Activated CD8-positive, alpha-beta T cell treated with anti-CD3 and anti-CD28 coated beads for 36 hours (primary cell): ENCODE results near the gene DBF4B. TPM values are rescaled to one million over a fixed set of nuclear protein-coding genes. Genes with fewer than 3 reads are reported as not detected.
A peak's percentile ranks its signal among the peaks of the same experiment; 100 is the strongest.

Experiments
- ATAC-seq: fragments of 200-7000 bp; cut with Tn5 transposase; one replicate; pipeline ENCODE4 v1.10.0; 2021; ENCODE audit warnings: mild to moderate bottlenecking, moderate library complexity
- CTCF ChIA-PET: fragments of 350-600 bp; sonication (Branson Sonifier 250); formaldehyde crosslinking; loops from one replicate; lab custom pipeline; 2021; ENCODE audit warnings: antibody characterized with exemption; lab: Charles Lee
- POLR2A ChIA-PET: fragments of 350-600 bp; sonication (Branson Sonifier 250); formaldehyde crosslinking; loops from one replicate; lab custom pipeline; 2021; ENCODE audit warnings: antibody characterized with exemption; lab: Charles Lee
- DNase-seq: peaks from one replicate; pipeline ENCODE4 v3.0.0-alpha.2; 2020
- H3K27ac Mint-ChIP-seq: one replicate; pipeline ENCODE4 v1.8.0; 2021; ENCODE audit warnings: mild to moderate bottlenecking, mixed read lengths
- H3K27me3 Mint-ChIP-seq: one replicate; pipeline ENCODE4 v1.8.0; 2021; ENCODE audit warnings: mixed read lengths
- H3K36me3 Mint-ChIP-seq: one replicate; pipeline ENCODE4 v1.8.0; 2021; ENCODE audit warnings: low read depth, mixed read lengths
- H3K4me1 Mint-ChIP-seq: one replicate; pipeline ENCODE4 v1.8.0; 2021; ENCODE audit warnings: low read depth, mixed read lengths
- H3K4me3 Mint-ChIP-seq: one replicate; pipeline ENCODE4 v1.8.0; 2021; ENCODE audit warnings: mild to moderate bottlenecking, moderate library complexity, mixed read lengths
- H3K9me3 Mint-ChIP-seq: one replicate; pipeline ENCODE4 v1.8.0; 2021; ENCODE audit warnings: mixed read lengths
- CTCF ChIP-seq: fragments of 200-600 bp; IDR thresholded peaks from one replicate; pipeline ENCODE4 v1.8.0; 2022; ENCODE audit warnings: antibody characterized with exemption, mild to moderate bottlenecking
- intact Hi-C: fragments of 100-400 bp; cut with micrococcal nuclease; formaldehyde crosslinking; loops from one replicate; pipeline ENCODE4 v1.10.0; 2022
- total RNA-seq, 2 experiments: library from RNA; stranded (reverse); gene quantifications; one replicate each; pipeline ENCODE4 v1.2.3, GENCODE V29; 2021

Gene DBF4B, protein sequence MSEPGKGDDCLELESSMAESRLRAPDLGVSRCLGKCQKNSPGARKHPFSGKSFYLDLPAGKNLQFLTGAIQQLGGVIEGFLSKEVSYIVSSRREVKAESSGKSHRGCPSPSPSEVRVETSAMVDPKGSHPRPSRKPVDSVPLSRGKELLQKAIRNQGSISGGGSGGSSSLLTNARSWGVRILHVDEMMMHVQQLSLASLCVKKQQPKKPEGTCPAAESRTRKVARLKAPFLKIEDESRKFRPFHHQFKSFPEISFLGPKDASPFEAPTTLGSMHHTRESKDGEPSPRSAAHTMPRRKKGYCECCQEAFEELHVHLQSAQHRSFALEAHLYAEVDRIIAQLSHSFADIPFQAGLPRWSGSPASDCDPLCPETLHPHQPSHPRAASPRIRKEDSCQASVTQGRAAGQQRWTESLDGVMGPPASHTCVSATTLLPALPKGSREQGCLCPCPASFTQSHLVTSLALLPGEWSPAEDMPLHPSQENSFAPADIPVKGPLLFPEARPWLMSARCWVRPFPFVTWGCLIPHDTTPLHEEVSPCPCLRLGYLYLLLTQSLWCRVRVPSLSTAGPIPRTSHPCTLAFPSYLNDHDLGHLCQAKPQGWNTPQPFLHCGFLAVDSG
- total RNA-seq, result 10 to 100 TPM; 23.3 to 25.5 TPM

- DNase-seq (peak; percentile 91), ATAC-seq (peak; percentile 88)
- intact Hi-C loops, result no loop called here
- Mint-ChIP-seq H3K36me3 (no peaks in the 10 kb centered on the region), H3K27ac (no peak within 1 kb of the TSS), H3K4me3 (no peak within 1 kb of the TSS), H3K27me3 (peaks cover 2% of the 10 kb centered on the region), H3K9me3 (no peaks in the 10 kb centered on the region), H3K4me1 (peaks cover 5% of the 10 kb centered on the region)
- TF ChIP-seq CTCF, result no peak
- ChIA-PET POLR2A (interaction anchor here (0.9 to 2.3 kb wide), 6 partner anchors 16 to 69 kb away, joined by 3 to 13 read pairs (median 4); no protein-coding TSS in a partner anchor), CTCF (interaction anchor here (1.3 to 1.5 kb wide), 4 partner anchors 9 to 71 kb away, joined by 3 to 10 read pairs (median 4); no protein-coding TSS in a partner anchor)
Observed at GRCh38 chr17:44708401-44709263, at the start of gene DBF4B. Gene DBF4B, plus strand, starts transcription at chr17:44708665. Its CDS starts 156 bp downstream, at chr17:44708821.

DNA sequence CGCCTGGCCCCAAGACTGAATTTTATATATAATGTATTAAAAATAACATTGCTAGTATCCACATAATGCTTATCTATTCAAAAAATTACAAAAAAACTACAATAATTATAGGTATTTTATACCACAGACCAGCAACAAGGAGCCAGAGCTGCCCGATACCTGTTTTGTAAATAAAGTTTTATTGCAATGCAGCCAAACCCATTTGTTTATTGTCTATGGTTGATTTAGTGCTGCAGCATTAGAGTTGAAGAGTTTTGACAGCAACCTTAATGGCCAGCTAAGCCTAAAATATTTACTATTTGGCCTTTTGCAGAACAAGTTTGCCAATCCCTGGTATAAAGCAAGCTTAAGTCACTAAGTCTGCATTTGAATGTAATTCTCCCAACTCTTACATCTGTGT is 46.6 kb upstream of the DBF4B start:
- Mint-ChIP-seq H3K27me3 (peaks cover 10% of the 10 kb centered on the region), H3K27ac (no peak overlapping the region), H3K36me3 (no peaks in the 10 kb centered on the region), H3K4me1 (peaks cover 3% of the 10 kb centered on the region), H3K4me3 (no peak overlapping the region), H3K9me3 (no peaks in the 10 kb centered on the region)
- ATAC-seq (no peak), DNase-seq (no peak)
- ChIA-PET POLR2A (no interaction called here), CTCF (interaction anchor here (1.4 kb wide), 1 partner anchor 10 kb away, joined by 3 read pairs; no protein-coding TSS in a partner anchor)
- intact Hi-C loops, result no loop called here
- TF ChIP-seq CTCF, result no peak

DNA sequence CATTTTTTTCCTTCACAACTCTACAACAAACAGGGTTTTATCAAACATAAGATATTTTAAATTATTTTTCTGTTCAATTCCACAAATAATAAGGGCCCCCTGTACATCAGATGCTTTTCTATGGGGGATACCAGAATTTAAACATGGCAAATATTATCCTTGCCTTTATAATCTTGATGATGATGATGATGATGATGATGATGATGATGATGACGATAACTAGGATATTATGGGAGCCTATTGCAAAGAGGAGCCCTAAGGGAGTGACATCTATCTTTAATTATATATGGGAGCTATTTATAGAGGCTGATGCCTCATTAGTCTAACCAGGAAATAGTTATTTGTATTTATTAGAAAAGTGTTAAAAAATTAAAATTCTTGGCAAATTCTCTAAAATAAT is 45.4 kb upstream of the DBF4B start:
- POLR2A ChIA-PET, result no interaction called here
- DNase-seq, result no peak
- no peaks in the 10 kb centered on the region for H3K4me1 Mint-ChIP-seq
- H3K9me3 Mint-ChIP-seq, result no peaks in the 10 kb centered on the region
- CTCF ChIA-PET, result interaction anchor here (1.4 kb wide), 1 partner anchor 9 kb away, joined by 3 read pairs; no protein-coding TSS in a partner anchor
- no peak for ATAC-seq
- peaks cover 6% of the 10 kb centered on the region for H3K27me3 Mint-ChIP-seq
- H3K36me3 Mint-ChIP-seq, result no peaks in the 10 kb centered on the region
- H3K27ac Mint-ChIP-seq, result no peak overlapping the region
- H3K4me3 Mint-ChIP-seq, result no peak overlapping the region
- no peak for TF ChIP-seq CTCF
- intact Hi-C loops, result no loop called here

DNA sequence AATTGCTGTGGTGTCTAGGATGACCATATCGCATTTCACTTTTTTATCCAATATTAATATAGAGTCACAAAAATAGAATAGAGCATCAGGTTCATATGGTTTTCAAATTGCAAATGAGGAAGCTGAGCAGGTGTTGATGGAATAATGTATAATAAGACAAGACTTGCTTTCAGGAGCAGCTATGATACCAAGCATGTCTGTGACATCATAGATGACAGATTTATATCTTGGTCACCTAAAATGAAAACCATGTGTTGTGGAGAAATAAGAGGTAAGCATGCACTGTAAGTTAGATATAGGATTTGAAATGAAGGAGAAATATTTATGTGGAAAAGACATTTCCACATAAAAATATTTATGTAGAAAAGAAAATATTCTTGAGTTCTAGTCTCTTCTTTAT is 43.6 kb upstream of the DBF4B start:
- TF ChIP-seq CTCF, result no peak
- no peak overlapping the region for H3K4me3 Mint-ChIP-seq
- no peaks in the 10 kb centered on the region for H3K36me3 Mint-ChIP-seq

More for the DNA sequence above, 43.6 kb upstream of the DBF4B start:
- CTCF ChIA-PET, result interaction anchor here (1.4 kb wide), 1 partner anchor 28 kb away, joined by 3 read pairs; no protein-coding TSS in a partner anchor
- intact Hi-C loops, result no loop called here
- Mint-ChIP-seq H3K9me3 (no peaks in the 10 kb centered on the region), H3K27me3 (peaks cover 6% of the 10 kb centered on the region), H3K27ac (no peak overlapping the region), H3K4me1 (no peaks in the 10 kb centered on the region)
- DNase-seq, result no peak
- POLR2A ChIA-PET, result interaction anchor here (1.6 kb wide), 1 partner anchor 16 kb away, joined by 3 read pairs; no protein-coding TSS in a partner anchor
- no peak for ATAC-seq
